GM13976 (cell line): ENCODE data around the gene PYCR2.
"Not testable (repeated sequence)": the region's sequence is repeated elsewhere in the genome, so short reads cannot be mapped to it uniquely, and the experiment has no call there.

ENCODE experiments used
- DNase-seq: peaks from one replicate; pipeline ENCODE4 v3.0.0; 2012; ENCODE audit warnings: low spot score
- in situ Hi-C: fragments of 300-500 bp; cut with MboI; formaldehyde crosslinking; loops from one replicate; pipeline ENCODE4 v1.12.0; 2022; ENCODE audit warnings: low sequenced_read_pairs, mixed read lengths, inconsistent platforms; ENCODE audit not compliant: unreplicated experiment
- TF ChIP-seq, protein P1 (sequence below): IDR thresholded peaks from 2 replicates; pipeline ENCODE4 v1.5.1; 2012; ENCODE audit warnings: borderline replicate concordance, mild to moderate bottlenecking; ENCODE audit not compliant: insufficient read depth; ENCODE audit errors: extremely low read depth, missing control alignments, control extremely low read depth

PYCR2 gene

GRCh38 chr1:225923692-225924555 is at the start of gene PYCR2:
TSS of gene PYCR2 (minus strand) at chr1:225924250. CDS start at chr1:225924110, 140 bp downstream.
- in situ Hi-C loops, result no loop called here
- TF ChIP-seq, protein P1, sequence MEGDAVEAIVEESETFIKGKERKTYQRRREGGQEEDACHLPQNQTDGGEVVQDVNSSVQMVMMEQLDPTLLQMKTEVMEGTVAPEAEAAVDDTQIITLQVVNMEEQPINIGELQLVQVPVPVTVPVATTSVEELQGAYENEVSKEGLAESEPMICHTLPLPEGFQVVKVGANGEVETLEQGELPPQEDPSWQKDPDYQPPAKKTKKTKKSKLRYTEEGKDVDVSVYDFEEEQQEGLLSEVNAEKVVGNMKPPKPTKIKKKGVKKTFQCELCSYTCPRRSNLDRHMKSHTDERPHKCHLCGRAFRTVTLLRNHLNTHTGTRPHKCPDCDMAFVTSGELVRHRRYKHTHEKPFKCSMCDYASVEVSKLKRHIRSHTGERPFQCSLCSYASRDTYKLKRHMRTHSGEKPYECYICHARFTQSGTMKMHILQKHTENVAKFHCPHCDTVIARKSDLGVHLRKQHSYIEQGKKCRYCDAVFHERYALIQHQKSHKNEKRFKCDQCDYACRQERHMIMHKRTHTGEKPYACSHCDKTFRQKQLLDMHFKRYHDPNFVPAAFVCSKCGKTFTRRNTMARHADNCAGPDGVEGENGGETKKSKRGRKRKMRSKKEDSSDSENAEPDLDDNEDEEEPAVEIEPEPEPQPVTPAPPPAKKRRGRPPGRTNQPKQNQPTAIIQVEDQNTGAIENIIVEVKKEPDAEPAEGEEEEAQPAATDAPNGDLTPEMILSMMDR, result no peak
- DNase-seq, result peak; percentile 100

- in situ Hi-C loops, result loop anchor here (10.0 kb wide), 1 partner anchor 208 kb away; no protein-coding TSS in a partner anchor
- no peak for DNase-seq
- TF ChIP-seq, protein P1, result no peak
These were observed 49.1 kb upstream of the PYCR2 start for GRCh38 chr1:225973158-225973557.

DNA sequence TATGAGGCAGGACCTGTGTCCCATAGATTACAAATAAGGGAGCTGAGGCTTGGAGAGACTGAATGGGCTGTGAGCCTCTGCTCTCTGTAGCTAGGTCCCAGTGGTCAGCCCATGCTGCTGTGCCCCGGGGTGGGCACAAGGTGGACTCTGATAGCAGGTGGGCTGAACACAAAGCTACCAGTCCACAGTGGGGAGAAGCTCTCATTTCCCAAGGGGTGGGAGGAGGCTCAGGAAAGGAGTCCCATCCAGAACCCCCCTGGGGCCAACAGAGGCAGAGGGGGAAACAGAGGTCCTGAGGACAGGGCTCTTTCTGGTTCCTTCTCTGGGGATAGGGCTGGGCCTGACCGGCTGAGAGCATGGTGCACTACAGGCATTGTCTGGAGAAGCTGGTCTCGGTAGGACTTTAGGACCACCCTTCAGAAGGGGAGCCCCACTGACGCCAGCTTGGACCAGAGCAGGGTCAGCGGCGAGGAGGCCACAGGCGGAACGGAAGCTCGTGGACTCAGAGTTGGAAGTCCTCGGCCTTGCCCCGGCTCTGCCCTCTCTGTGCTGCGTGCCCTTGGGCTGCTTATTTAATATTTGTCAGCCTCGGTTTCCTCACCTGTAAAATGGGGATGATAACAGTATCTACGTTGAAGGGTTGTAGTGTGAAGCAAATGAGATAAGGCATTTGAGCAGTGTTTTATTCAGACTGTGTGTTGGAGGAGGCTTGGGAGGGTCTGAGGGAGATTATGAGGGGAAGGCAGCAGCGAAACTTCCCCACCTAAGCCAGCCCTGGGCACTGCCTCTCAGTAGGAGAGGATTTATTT is 48.5 kb upstream of the PYCR2 start:
- in situ Hi-C loops, result loop anchor here (10.0 kb wide), 1 partner anchor 208 kb away; no protein-coding TSS in a partner anchor
- no peak for DNase-seq
- TF ChIP-seq, protein P1, result no peak

DNA sequence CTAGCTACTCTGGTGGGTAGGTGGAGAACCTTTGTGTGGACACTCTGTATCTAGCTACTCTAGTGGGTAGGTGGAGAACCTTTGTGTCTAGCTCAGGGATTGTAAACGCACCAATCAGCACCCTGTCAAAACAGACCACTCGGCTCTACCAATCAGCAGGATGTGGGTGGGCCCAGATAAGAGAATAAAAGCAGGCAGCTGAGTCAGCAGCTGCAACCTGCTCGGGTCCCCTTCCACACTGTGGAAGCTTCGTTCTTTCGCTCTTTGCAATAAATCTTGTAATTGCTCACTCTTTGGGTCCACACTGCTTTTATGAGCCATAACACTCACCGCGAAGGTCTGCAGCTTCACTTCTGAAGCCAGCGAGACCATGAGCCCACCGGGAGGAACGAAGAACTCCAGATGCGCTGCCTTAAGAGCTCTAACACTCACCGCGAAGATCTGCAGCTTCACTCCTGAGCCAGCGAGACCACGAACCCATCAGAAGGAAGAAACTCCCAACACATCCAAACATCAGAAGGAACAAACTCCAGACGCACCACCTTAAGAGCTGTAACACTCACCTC is 46.6 kb upstream of the PYCR2 start:
- in situ Hi-C loops, result loop anchor here (10.0 kb wide), 1 partner anchor 206 kb away; no protein-coding TSS in a partner anchor
- not testable (repeated sequence) for DNase-seq

DNA sequence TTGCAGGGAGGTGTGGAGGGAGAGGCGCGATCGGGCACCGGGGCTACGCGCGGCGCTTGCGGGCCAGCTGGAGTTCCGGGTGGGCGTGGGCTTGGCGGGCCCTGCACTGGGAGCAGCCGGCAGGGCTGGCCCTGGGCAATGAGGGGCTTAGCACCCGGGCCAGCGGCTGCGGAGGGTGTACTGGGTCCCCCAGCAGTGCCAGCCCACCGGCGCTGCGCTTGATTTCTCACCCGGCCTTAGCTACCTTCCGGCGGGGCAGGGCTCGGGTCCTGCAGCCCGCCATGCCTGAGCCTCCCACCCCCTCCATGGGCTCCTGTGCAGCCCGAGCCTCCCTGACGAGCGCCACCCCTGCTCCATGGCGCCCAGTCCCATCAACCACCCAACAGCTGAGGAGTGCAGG is 45.7 kb upstream of the PYCR2 start:
- in situ Hi-C loops, result loop anchor here (10.0 kb wide), 1 partner anchor 205 kb away; no protein-coding TSS in a partner anchor
- not testable (repeated sequence) for DNase-seq

DNA sequence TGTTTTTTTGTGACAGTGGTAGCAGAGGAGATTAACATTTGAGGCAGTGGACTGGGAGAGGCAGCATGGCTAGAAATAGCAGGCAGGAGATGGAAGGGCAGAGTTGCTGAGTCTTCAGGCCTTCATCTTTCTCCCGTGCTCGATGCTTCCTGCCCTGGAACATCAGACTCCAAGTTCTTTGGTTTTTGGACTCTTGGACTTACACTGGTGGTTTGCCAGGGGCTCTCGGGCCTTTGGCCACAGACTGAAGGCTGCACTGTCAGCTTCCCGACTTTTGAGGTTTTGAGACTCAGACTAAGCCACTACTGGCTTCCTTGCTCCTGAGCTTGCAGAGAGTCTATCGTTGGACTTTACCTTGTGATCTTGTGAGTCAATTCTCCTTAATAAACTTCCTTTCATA is 41.2 kb upstream of the PYCR2 start:
- DNase-seq, result no peak
- in situ Hi-C loops, result no loop called here
- TF ChIP-seq, protein P1, result no peak

- in situ Hi-C loops, result no loop called here
- TF ChIP-seq, protein P1, result no peak
- no peak for DNase-seq
These were observed 39.9 kb upstream of the PYCR2 start for GRCh38 chr1:225963735-225964530.
